ENCODE results near the gene FANCD2OS. TPM values are rescaled to one million over a fixed set of nuclear protein-coding genes. Genes with fewer than 3 reads are reported as not detected.
"Not testable (repeated sequence)": the region's sequence is repeated elsewhere in the genome, so short reads cannot be mapped to it uniquely, and the experiment has no call there.

The FANCD2OS gene
- total and polyA plus RNA-seq, 7 donors, result not detected

GRCh38 chr3:10090179-10090578 lies 17.9 kb downstream of the FANCD2OS start:
- no peak overlapping the region for H3K4me3 ChIP-seq
- intact Hi-C loops (cut with DNase I), result no loop called here
- H3K27ac ChIP-seq, result no peak overlapping the region
- no peaks in the 10 kb centered on the region for H3K9me3 ChIP-seq
- no peaks in the 10 kb centered on the region for H3K36me3 ChIP-seq (ENCODE audit: insufficient read depth in 1 of 2, low read depth in 1 of 2)
- no peak for ATAC-seq
- H3K27me3 ChIP-seq (ENCODE audit: insufficient read depth in 3 of 3, low read length in 2 of 3), result no peaks in the 10 kb centered on the region
- no peaks in the 10 kb centered on the region for H3K4me1 ChIP-seq
- DNase-seq, result no peak
- TF ChIP-seq CTCF (IDR thresholded peaks at IDR 0.05), result no peak
- WGBS, 3 donors, result 96 to 98% (median 97%) methylated on average over 6 of the region's 6 CpGs

GRCh38 chr3:10088256-10088655 lies 19.8 kb downstream of the FANCD2OS start:
- no peak for DNase-seq
- Histone ChIP-seq H3K27ac (no peak overlapping the region), H3K4me1 (no peaks in the 10 kb centered on the region), H3K9me3 (no peaks in the 10 kb centered on the region), H3K4me3 (no peak overlapping the region), H3K36me3 (ENCODE audit: insufficient read depth in 1 of 2, low read depth in 1 of 2) (no peaks in the 10 kb centered on the region), H3K27me3 (ENCODE audit: insufficient read depth in 3 of 3, low read length in 2 of 3) (no peaks in the 10 kb centered on the region)
- no peak for ATAC-seq
- intact Hi-C loops (cut with DNase I), result no loop called here
- 84 to 85% (median 85%) methylated on average over 4 of the region's 4 CpGs for WGBS, 3 donors
- no peak for TF ChIP-seq CTCF (IDR thresholded peaks at IDR 0.05)

GRCh38 chr3:10085738-10086137 lies 22.3 kb downstream of the FANCD2OS start:
- Histone ChIP-seq H3K9me3 (no peaks in the 10 kb centered on the region), H3K4me1 (no peaks in the 10 kb centered on the region), H3K4me3 (no peak overlapping the region), H3K36me3 (ENCODE audit: insufficient read depth in 1 of 2, low read depth in 1 of 2) (no peaks in the 10 kb centered on the region), H3K27ac (no peak overlapping the region), H3K27me3 (ENCODE audit: insufficient read depth in 3 of 3, low read length in 2 of 3) (no peaks in the 10 kb centered on the region)
- DNase-seq (no peak), ATAC-seq (no peak)
- WGBS, 3 donors, result 95 to 97% (median 96%) methylated on average over 1 of the region's 1 CpG
- no peak for TF ChIP-seq CTCF (IDR thresholded peaks at IDR 0.05)
- intact Hi-C loops (cut with DNase I), result no loop called here

GRCh38 chr3:10081871-10082270 lies 26.2 kb downstream of the FANCD2OS start:
- H3K27me3 ChIP-seq (ENCODE audit: insufficient read depth in 3 of 3, low read length in 2 of 3), result no peaks in the 10 kb centered on the region
- DNase-seq (no peak), ATAC-seq (no peak)
- H3K9me3 ChIP-seq, result no peaks in the 10 kb centered on the region
- 89 to 97% (median 91%) methylated on average over 4 of the region's 4 CpGs for WGBS, 3 donors
- intact Hi-C loops (cut with DNase I), result no loop called here
- H3K36me3 ChIP-seq (ENCODE audit: insufficient read depth in 1 of 2, low read depth in 1 of 2), result no peaks in the 10 kb centered on the region
- no peak overlapping the region for H3K27ac ChIP-seq
- no peaks in the 10 kb centered on the region for H3K4me1 ChIP-seq
- no peak for TF ChIP-seq CTCF (IDR thresholded peaks at IDR 0.05)
- no peak overlapping the region for H3K4me3 ChIP-seq

- no peaks in the 10 kb centered on the region for H3K36me3 ChIP-seq (ENCODE audit: insufficient read depth in 1 of 2, low read depth in 1 of 2)
- intact Hi-C loops (cut with DNase I), result no loop called here
- no peaks in the 10 kb centered on the region for H3K4me1 ChIP-seq
- H3K4me3 ChIP-seq, result no peak overlapping the region
- ATAC-seq, result no peak
- no peaks in the 10 kb centered on the region for H3K27me3 ChIP-seq (ENCODE audit: insufficient read depth in 3 of 3, low read length in 2 of 3)
- TF ChIP-seq CTCF (IDR thresholded peaks at IDR 0.05), result no peak
- no peak overlapping the region for H3K27ac ChIP-seq
- H3K9me3 ChIP-seq, result no peaks in the 10 kb centered on the region
- DNase-seq, result no peak
These were observed 33.4 kb downstream of the FANCD2OS start for GRCh38 chr3:10074666-10075065.

GRCh38 chr3:10070077-10070476 lies 38.0 kb downstream of the FANCD2OS start:
- ATAC-seq; intact Hi-C loops (cut with DNase I); H3K27me3 ChIP-seq (ENCODE audit: insufficient read depth in 3 of 3, low read length in 2 of 3); H3K36me3 ChIP-seq (ENCODE audit: insufficient read depth in 1 of 2, low read depth in 1 of 2); H3K4me3 ChIP-seq; H3K9me3 ChIP-seq; H3K4me1 ChIP-seq; DNase-seq; H3K27ac ChIP-seq: not testable (repeated sequence)
- WGBS, 3 donors, result 94 to 98% (median 98%) methylated on average over 8 to 31 of the region's 33 CpGs
